Neural progenitor cell (in vitro differentiated cells): Measurements from ENCODE around the gene KARS1.

Experiments used
- EZH2 ChIP-seq: fragments of 200-600 bp; sonication (generic); IDR thresholded peaks from 2 replicates; pipeline ENCODE4 v1.6.1; 2017; ENCODE audit warnings: antibody characterized with exemption, mild to moderate bottlenecking, moderate library complexity
- TF ChIP-seq, protein P1 (sequence below): fragments of 200-600 bp; sonication (generic); IDR thresholded peaks from 2 replicates; pipeline ENCODE4 v1.5.1; 2017; ENCODE audit warnings: antibody characterized with exemption, mild to moderate bottlenecking

DNA sequence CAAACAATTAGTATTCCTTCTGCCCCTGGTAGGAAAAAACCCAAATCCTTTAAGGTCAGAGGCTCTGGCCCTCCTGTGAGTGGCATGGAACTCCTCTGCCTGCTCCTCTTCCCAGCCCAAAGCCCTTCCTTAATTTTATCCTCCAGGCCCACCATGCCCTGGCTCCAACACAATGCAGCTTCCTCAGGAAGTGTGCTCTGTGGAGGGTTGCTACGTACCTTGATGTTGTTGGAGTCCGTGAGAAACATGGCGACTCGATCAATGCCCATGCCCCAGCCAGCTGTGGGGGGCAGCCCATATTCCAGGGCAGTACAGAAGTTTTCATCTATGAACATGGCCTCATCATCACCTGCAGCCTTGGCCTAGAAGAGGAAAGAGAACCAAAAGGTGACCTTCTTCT is 19.1 kb downstream of the KARS1 start:
- TF ChIP-seq, protein P1, sequence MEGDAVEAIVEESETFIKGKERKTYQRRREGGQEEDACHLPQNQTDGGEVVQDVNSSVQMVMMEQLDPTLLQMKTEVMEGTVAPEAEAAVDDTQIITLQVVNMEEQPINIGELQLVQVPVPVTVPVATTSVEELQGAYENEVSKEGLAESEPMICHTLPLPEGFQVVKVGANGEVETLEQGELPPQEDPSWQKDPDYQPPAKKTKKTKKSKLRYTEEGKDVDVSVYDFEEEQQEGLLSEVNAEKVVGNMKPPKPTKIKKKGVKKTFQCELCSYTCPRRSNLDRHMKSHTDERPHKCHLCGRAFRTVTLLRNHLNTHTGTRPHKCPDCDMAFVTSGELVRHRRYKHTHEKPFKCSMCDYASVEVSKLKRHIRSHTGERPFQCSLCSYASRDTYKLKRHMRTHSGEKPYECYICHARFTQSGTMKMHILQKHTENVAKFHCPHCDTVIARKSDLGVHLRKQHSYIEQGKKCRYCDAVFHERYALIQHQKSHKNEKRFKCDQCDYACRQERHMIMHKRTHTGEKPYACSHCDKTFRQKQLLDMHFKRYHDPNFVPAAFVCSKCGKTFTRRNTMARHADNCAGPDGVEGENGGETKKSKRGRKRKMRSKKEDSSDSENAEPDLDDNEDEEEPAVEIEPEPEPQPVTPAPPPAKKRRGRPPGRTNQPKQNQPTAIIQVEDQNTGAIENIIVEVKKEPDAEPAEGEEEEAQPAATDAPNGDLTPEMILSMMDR, result no peak
- no peak for TF ChIP-seq EZH2
